BLaER1 (cell line): ENCODE results near the gene COMTD1.
"Not testable (repeated sequence)": the region's sequence is repeated elsewhere in the genome, so short reads cannot be mapped to it uniquely, and the experiment has no call there.

Experiments
- H3K27ac ChIP-seq: shearing (Covaris generic); formaldehyde crosslinking; 2 replicates; pipeline ENCODE4 v1.8.1; 2022
- H3K27me3 ChIP-seq: shearing (Covaris generic); formaldehyde crosslinking; 2 replicates; pipeline ENCODE4 v1.8.1; 2022
- H3K36me3 ChIP-seq: shearing (Covaris generic); formaldehyde crosslinking; 2 replicates; pipeline ENCODE4 v1.8.1; 2022
- H3K4me1 ChIP-seq: shearing (Covaris generic); formaldehyde crosslinking; 2 replicates; pipeline ENCODE4 v1.8.1; 2022
- H3K4me2 ChIP-seq: shearing (Covaris generic); formaldehyde crosslinking; 2 replicates; pipeline ENCODE4 v1.8.1; 2022
- H3K4me3 ChIP-seq: shearing (Covaris generic); formaldehyde crosslinking; 2 replicates; pipeline ENCODE4 v1.8.1; 2022
- H3K9ac ChIP-seq: shearing (Covaris generic); formaldehyde crosslinking; 2 replicates; pipeline ENCODE4 v1.8.1; 2022
- H3K9me3 ChIP-seq: shearing (Covaris generic); formaldehyde crosslinking; 2 replicates; pipeline ENCODE4 v1.8.1; 2022
- H4K20me1 ChIP-seq: shearing (Covaris generic); formaldehyde crosslinking; 2 replicates; pipeline ENCODE4 v1.8.1; 2022
- Cebpa-rat ChIP-seq: shearing (Covaris generic); IDR thresholded peaks from 2 replicates; pipeline ENCODE4 v1.8.1; 2022

COMTD1 gene

DNA sequence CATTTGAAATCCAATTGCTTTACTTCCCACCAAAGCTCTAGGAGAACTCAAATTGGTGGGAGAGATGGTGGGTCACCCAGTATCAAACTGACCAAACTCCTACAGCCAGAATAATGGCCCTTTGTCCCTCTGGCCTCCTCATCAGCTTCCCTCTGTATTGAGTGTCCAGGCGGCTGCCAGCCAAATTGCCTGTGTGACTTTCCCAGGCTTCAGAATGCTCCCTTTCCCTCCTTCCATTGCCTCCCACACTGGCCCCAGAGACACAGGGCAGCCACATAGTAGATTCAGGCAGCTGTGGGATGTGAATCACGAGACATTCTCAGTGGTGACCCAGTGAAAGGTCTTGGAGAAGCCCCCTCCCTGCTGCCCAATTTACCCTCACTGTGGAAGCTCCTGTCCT is 37.9 kb downstream of the COMTD1 start:
- Histone ChIP-seq H3K9me3 (no peaks in the 10 kb centered on the region), H3K9ac (no peak overlapping the region), H3K4me3 (no peak overlapping the region), H4K20me1 (no peaks in the 10 kb centered on the region), H3K4me2 (no peak overlapping the region), H3K27ac (no peak overlapping the region), H3K36me3 (peaks cover 23% of the 10 kb centered on the region; the same call in 1 of the 2 replicates), H3K27me3 (no peaks in the 10 kb centered on the region), H3K4me1 (no peaks in the 10 kb centered on the region)
- no peak for TF ChIP-seq Cebpa-rat

GRCh38 chr10:75197066-75197465 is 38.7 kb downstream of the COMTD1 start:
- H3K36me3 ChIP-seq, result peaks cover 30% of the 10 kb centered on the region; the same call in 1 of the 2 replicates
- no peaks in the 10 kb centered on the region for H3K27me3 ChIP-seq
- H3K4me1 ChIP-seq, result no peaks in the 10 kb centered on the region
- H3K9ac ChIP-seq, result no peak overlapping the region
- no peaks in the 10 kb centered on the region for H3K9me3 ChIP-seq
- no peaks in the 10 kb centered on the region for H4K20me1 ChIP-seq
- H3K4me3 ChIP-seq, result no peak overlapping the region
- no peak overlapping the region for H3K4me2 ChIP-seq
- no peak for TF ChIP-seq Cebpa-rat
- no peak overlapping the region for H3K27ac ChIP-seq

- no peaks in the 10 kb centered on the region for H4K20me1 ChIP-seq
- H3K27ac ChIP-seq, result no peak overlapping the region
- peaks cover 33% of the 10 kb centered on the region; the same call in 1 of the 2 replicates for H3K36me3 ChIP-seq
- H3K4me3 ChIP-seq, result no peak overlapping the region
- no peak overlapping the region for H3K4me2 ChIP-seq
- H3K9me3 ChIP-seq, result no peaks in the 10 kb centered on the region
- no peaks in the 10 kb centered on the region for H3K4me1 ChIP-seq
- no peak overlapping the region for H3K9ac ChIP-seq
- no peak for TF ChIP-seq Cebpa-rat
- no peaks in the 10 kb centered on the region for H3K27me3 ChIP-seq
Observed at GRCh38 chr10:75195035-75195763, 40.6 kb downstream of the COMTD1 start.

GRCh38 chr10:75194625-75195024 is 41.1 kb downstream of the COMTD1 start:
- H4K20me1 ChIP-seq, H3K9me3 ChIP-seq, H3K4me3 ChIP-seq, H3K27ac ChIP-seq, H3K4me2 ChIP-seq, H3K9ac ChIP-seq, H3K27me3 ChIP-seq, H3K4me1 ChIP-seq: not testable (repeated sequence)
- peaks cover 34% of the 10 kb centered on the region; the same call in 1 of the 2 replicates for H3K36me3 ChIP-seq

DNA sequence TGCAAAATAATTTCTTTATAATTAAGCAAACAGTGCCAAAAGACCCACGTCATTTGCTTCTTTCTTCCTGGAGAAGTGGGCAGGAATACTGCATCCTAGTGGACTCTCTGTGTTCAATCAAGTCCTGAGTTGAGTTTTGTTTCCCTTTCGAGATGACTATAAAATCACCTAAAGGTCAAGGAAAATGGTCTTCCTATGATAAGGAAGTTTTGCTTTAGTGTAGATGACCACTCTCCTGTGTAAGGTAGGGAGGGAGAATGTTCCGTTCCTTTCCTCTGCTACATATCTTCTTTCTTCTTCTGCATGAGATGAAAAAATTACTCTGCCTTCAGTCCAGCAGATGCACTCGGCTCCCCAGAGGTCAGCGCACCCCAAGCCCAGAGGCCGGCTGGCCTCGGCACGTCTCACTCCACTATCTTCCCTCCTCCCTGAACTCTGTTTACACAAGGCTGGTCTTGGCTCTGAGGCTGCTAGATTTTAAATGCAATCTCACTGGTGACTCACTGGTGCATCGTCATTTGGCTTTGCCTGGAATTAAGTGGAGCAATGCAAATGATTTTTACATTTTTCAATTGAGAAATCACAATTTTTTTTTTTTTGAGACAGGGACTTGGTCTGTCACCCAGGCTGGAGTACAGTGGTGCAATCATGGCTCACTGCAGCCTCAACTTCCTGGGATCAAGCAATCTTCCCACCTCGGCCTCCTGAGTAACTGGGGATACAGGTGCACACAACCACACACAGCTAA is 43.8 kb downstream of the COMTD1 start:
- Histone ChIP-seq H4K20me1 (no peaks in the 10 kb centered on the region), H3K9ac (no peak overlapping the region), H3K27me3 (no peaks in the 10 kb centered on the region), H3K27ac (no peak overlapping the region), H3K4me3 (no peak overlapping the region), H3K4me1 (no peaks in the 10 kb centered on the region), H3K4me2 (no peak overlapping the region), H3K36me3 (peaks cover 36% of the 10 kb centered on the region; the same call in 1 of the 2 replicates), H3K9me3 (no peaks in the 10 kb centered on the region)
- no peak for TF ChIP-seq Cebpa-rat

GRCh38 chr10:75189266-75190096 is 46.3 kb downstream of the COMTD1 start:
- Histone ChIP-seq H3K4me2 (no peak overlapping the region), H3K27ac (no peak overlapping the region), H3K4me3 (no peak overlapping the region), H3K36me3 (peaks cover 19% of the 10 kb centered on the region; the same call in 1 of the 2 replicates), H3K4me1 (no peaks in the 10 kb centered on the region), H3K27me3 (no peaks in the 10 kb centered on the region), H3K9me3 (no peaks in the 10 kb centered on the region), H3K9ac (no peak overlapping the region), H4K20me1 (no peaks in the 10 kb centered on the region)
- no peak for TF ChIP-seq Cebpa-rat

- H3K27me3 ChIP-seq, H3K4me3 ChIP-seq, H3K9me3 ChIP-seq, H3K9ac ChIP-seq, H3K4me1 ChIP-seq, H3K4me2 ChIP-seq, H4K20me1 ChIP-seq, H3K27ac ChIP-seq: not testable (repeated sequence)
- H3K36me3 ChIP-seq, result peaks cover 22% of the 10 kb centered on the region; the same call in 1 of the 2 replicates
Observed at GRCh38 chr10:75188522-75188921, 47.2 kb downstream of the COMTD1 start.

GRCh38 chr10:75187961-75188426 is 47.8 kb downstream of the COMTD1 start:
- Histone ChIP-seq H3K4me1 (no peaks in the 10 kb centered on the region), H3K4me3 (no peak overlapping the region), H3K4me2 (no peak overlapping the region), H3K9ac (no peak overlapping the region), H3K27ac (no peak overlapping the region), H3K36me3 (peaks cover 27% of the 10 kb centered on the region), H4K20me1 (no peaks in the 10 kb centered on the region), H3K27me3 (no peaks in the 10 kb centered on the region), H3K9me3 (no peaks in the 10 kb centered on the region)
- TF ChIP-seq Cebpa-rat, result no peak

DNA sequence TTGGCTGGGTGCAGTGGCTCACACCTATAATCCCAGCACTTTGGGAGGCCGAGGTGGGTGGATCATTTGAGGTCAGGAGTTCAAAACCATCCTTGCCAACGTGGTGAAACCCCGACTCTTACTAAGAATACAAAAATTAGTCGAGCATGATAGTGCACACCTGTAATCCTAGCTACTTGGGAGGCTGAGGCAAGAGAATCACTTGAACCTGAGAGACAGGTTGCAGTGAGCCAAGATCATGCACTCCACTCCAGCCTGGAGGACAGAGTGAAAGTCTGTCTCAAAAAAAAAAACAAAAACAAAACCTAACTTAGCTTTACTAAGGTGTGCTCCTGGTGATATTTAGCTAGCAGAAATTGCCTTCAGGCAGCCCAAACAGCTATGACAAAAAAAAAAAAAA is 49.4 kb downstream of the COMTD1 start:
- H3K36me3 ChIP-seq, result peaks cover 29% of the 10 kb centered on the region
- H3K27ac ChIP-seq, result no peak overlapping the region
- no peak overlapping the region for H3K4me2 ChIP-seq
- H3K9me3 ChIP-seq, result no peaks in the 10 kb centered on the region
- H3K4me1 ChIP-seq, result no peaks in the 10 kb centered on the region
- H4K20me1 ChIP-seq, result no peaks in the 10 kb centered on the region
- no peak for TF ChIP-seq Cebpa-rat
- H3K9ac ChIP-seq, result no peak overlapping the region
- no peaks in the 10 kb centered on the region for H3K27me3 ChIP-seq
- no peak overlapping the region for H3K4me3 ChIP-seq
